ENCODE data around the gene ZNF780B. TPM values are rescaled to one million over a fixed set of nuclear protein-coding genes. Genes with fewer than 3 reads are reported as not detected.

ZNF780B gene
- total and polyA plus RNA-seq, 2 donors (not counting 1 experiment from before 2014, with no cell fraction given) = 8.5 to 57.6 TPM

DNA sequence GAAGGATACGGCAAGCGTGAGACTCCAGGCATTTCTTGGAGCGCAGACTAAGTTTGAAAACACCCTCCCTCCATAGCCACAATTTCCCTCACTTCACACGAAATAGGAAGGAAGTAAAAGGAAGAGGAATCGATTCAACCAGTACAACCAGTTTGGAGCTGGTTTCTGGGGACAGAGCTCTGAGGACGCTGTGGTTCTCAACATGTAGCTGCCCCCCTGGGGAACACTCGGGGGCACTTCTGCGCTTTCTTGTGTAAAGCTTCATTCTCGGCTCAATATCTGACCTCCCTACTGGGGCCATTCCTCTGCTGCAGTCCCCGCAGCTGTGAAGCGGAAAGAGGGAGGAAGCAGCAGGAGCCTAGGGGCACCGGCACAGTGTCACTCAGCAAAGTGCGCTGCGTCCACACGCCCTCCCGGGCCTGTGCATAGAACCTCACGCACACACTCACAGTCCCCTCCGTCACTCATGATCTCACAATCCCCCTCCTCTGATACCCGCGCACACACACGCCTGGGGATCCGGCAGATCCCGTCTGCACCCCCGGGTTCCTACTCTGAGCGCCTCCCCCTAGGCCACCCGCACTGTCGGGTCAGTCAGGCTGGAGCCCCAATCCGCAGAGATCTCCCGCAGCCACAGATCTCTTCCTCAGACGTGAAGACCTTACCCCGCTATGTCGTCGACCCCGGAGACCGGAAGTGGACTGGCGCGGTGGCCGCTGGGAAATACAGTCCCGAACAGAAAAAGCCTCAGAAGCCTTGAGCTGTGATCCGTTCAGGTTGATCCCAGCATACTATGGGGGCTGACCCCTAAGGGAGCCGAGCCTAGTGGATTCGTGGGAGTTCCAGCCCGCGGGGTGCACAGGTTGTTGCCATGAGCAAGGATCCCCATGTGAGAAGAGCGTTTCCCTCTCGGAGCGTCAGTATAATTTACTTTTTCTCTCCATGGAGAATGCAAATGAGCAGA lies 34.5 kb upstream of the ZNF780B start, which contains the start of gene ZNF780A:
ZNF780A (minus strand) TSS at position 703 of the 964 bp plus-strand sequence. CDS start 6,190 bp downstream, outside the sequence.
- Histone ChIP-seq H2AFZ (ENCODE audit: insufficient read depth, low read depth, low read length, poor library complexity, severe bottlenecking) (peak within 1 kb of the TSS; percentile 95), H3K27me3 (replicated peaks in 1 of 4; ENCODE audit: control extremely low read depth in 1 of 4, control insufficient read depth in 3 of 4, insufficient read depth in 4 of 4, low read length in 3 of 4) (peaks cover 0 to 7% (median 4%) of the 10 kb centered on the region in 4 experiments), H4K20me1 (ENCODE audit: control insufficient read depth, insufficient read depth, low read length, poor library complexity, severe bottlenecking) (no peaks in the 10 kb centered on the region), H3K79me2 (ENCODE audit: control insufficient read depth, insufficient read depth, low read length) (peaks cover 26% of the 10 kb centered on the region), H3K9ac (ENCODE audit: low read length) (peak within 1 kb of the TSS; percentile 80), H3K4me1 (ENCODE audit: control insufficient read depth in 2 of 2, insufficient read depth in 2 of 2, low read length in 2 of 2) (peaks cover 12 to 16% of the 10 kb centered on the region in 2 donors), H3K4me2 (replicated peaks; ENCODE audit: low read depth, low read length, poor library complexity, severe bottlenecking) (peak within 1 kb of the TSS; percentile 76), H3K36me3 (replicated peaks in 1 of 2; ENCODE audit: control extremely low read depth in 1 of 2, control insufficient read depth in 1 of 2, extremely low read depth in 1 of 2, insufficient read depth in 2 of 2, low read length in 1 of 2) (peaks cover 3 to 4% of the 10 kb centered on the region in 2 experiments), H3K27ac (ENCODE audit: low read length in 2 of 2) (peak within 1 kb of the TSS; percentile 79 to 86), H3K4me3 (ENCODE audit: control extremely low read depth in 1 of 5, extremely low read depth in 1 of 5, insufficient read depth in 1 of 5, low read depth in 2 of 5, low read length in 4 of 5) (peak within 1 kb of the TSS; percentile 85 to 94 (median 88)), H3K9me3 (ENCODE audit: control extremely low read depth in 1 of 3, control insufficient read depth in 2 of 3, insufficient read depth in 1 of 3, low read length in 2 of 3) (peaks cover 0 to 7% (median 0%) of the 10 kb centered on the region in 3 donors)
- intact Hi-C loops (cut with micrococcal nuclease) = loop anchor here (1.0 to 5.0 kb wide), 3 partner anchors 34 to 119 kb away; partner anchors contain the start of genes PSMC4, ZNF546 and ZNF780B
- H3K4me1 Mint-ChIP-seq = peaks cover 37% of the 10 kb centered on the region
- ATAC-seq (ENCODE audit: low read depth) = peak; percentile 88
- no peak for TF ChIP-seq EZH2 (IDR thresholded peaks at IDR 0.05; ENCODE audit: borderline replicate concordance, insufficient read depth, low read depth, low read length, poor library complexity, severe bottlenecking)
- ChIA-PET POLR2A (no interaction called here), CTCF (interaction anchor here (0.5 to 2.2 kb wide), 4 partner anchors 11 to 466 kb away, joined by 3 to 5 read pairs (median 4); partner anchors contain the start of genes ZNF546 and ZNF780B)
- peak; percentile 75 for DNase-seq
- peaks cover 21% of the 10 kb centered on the region for H3K27me3 Mint-ChIP-seq
- peaks cover 3% of the 10 kb centered on the region for H3K9me3 Mint-ChIP-seq (ENCODE audit: insufficient read depth)
- H3K27ac Mint-ChIP-seq = peak within 1 kb of the TSS; percentile 99
- peak within 1 kb of the TSS; percentile 99 for H3K4me3 Mint-ChIP-seq
- 0% methylated on average over 35 of the region's 47 CpGs for WGBS (ENCODE audit: insufficient coverage)

DNA sequence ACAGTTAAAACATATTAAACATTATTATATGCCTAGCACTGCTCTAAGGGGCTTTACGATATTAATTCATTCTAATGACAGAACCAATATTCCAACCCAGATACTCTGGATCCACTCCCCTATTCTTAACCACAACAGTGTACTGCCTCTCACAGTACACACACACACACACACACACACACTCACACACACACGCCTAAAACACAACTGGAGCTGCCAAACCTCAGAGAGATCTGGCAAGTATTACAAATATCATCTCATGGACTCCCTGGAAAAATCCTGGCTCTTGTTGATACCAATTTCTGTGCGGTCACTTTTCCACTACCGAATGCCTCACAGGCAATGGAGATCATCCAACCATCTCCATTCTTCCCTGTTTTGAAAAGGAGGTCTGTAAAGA lies 33.4 kb upstream of the ZNF780B start:
- H3K4me3 Mint-ChIP-seq = peak overlapping the region; percentile 99
- Histone ChIP-seq H3K4me2 (replicated peaks; ENCODE audit: low read depth, low read length, poor library complexity, severe bottlenecking) (peak overlapping the region; percentile 76), H3K4me1 (ENCODE audit: control insufficient read depth in 2 of 2, insufficient read depth in 2 of 2, low read length in 2 of 2) (peaks cover 12 to 16% of the 10 kb centered on the region in 2 donors), H3K4me3 (ENCODE audit: control extremely low read depth in 1 of 5, extremely low read depth in 1 of 5, insufficient read depth in 1 of 5, low read depth in 2 of 5, low read length in 4 of 5) (peak overlapping the region in 2 of 5 experiments; percentile 85 to 86), H4K20me1 (ENCODE audit: control insufficient read depth, insufficient read depth, low read length, poor library complexity, severe bottlenecking) (no peaks in the 10 kb centered on the region), H3K27me3 (replicated peaks in 1 of 4; ENCODE audit: control extremely low read depth in 1 of 4, control insufficient read depth in 3 of 4, insufficient read depth in 4 of 4, low read length in 3 of 4) (peaks cover 0 to 6% (median 0%) of the 10 kb centered on the region in 4 experiments), H3K9ac (ENCODE audit: low read length) (peak overlapping the region; percentile 80), H2AFZ (ENCODE audit: insufficient read depth, low read depth, low read length, poor library complexity, severe bottlenecking) (peak overlapping the region; percentile 95), H3K27ac (ENCODE audit: low read length in 2 of 2) (peak overlapping the region in 1 of 2 donors; percentile 86), H3K79me2 (ENCODE audit: control insufficient read depth, insufficient read depth, low read length) (peaks cover 26% of the 10 kb centered on the region), H3K36me3 (replicated peaks in 1 of 2; ENCODE audit: control extremely low read depth in 1 of 2, control insufficient read depth in 1 of 2, extremely low read depth in 1 of 2, insufficient read depth in 2 of 2, low read length in 1 of 2) (peaks cover 4 to 5% of the 10 kb centered on the region in 2 experiments), H3K9me3 (ENCODE audit: control extremely low read depth in 1 of 3, control insufficient read depth in 2 of 3, insufficient read depth in 1 of 3, low read length in 2 of 3) (no peaks in the 10 kb centered on the region)
- ChIA-PET CTCF (interaction anchor here (2.2 kb wide), 1 partner anchor 10 kb away, joined by 5 read pairs; no protein-coding TSS in a partner anchor), POLR2A (interaction anchor here (0.5 to 0.6 kb wide), 2 partner anchors 33 to 101 kb away, joined by 4 to 5 read pairs; no protein-coding TSS in a partner anchor)
- peaks cover 37% of the 10 kb centered on the region for H3K4me1 Mint-ChIP-seq
- intact Hi-C loops (cut with micrococcal nuclease) = no loop called here
- no peak for DNase-seq
- no peak for ATAC-seq (ENCODE audit: low read depth)
- peaks cover 3% of the 10 kb centered on the region for H3K9me3 Mint-ChIP-seq (ENCODE audit: insufficient read depth)
- H3K27ac Mint-ChIP-seq = peak overlapping the region; percentile 99
- 79% methylated on average over 2 of the region's 4 CpGs for WGBS (ENCODE audit: insufficient coverage)
- peaks cover 10% of the 10 kb centered on the region for H3K27me3 Mint-ChIP-seq
- TF ChIP-seq EZH2 (IDR thresholded peaks at IDR 0.05; ENCODE audit: borderline replicate concordance, insufficient read depth, low read depth, low read length, poor library complexity, severe bottlenecking) = no peak
- TF ChIP-seq, protein P1, sequence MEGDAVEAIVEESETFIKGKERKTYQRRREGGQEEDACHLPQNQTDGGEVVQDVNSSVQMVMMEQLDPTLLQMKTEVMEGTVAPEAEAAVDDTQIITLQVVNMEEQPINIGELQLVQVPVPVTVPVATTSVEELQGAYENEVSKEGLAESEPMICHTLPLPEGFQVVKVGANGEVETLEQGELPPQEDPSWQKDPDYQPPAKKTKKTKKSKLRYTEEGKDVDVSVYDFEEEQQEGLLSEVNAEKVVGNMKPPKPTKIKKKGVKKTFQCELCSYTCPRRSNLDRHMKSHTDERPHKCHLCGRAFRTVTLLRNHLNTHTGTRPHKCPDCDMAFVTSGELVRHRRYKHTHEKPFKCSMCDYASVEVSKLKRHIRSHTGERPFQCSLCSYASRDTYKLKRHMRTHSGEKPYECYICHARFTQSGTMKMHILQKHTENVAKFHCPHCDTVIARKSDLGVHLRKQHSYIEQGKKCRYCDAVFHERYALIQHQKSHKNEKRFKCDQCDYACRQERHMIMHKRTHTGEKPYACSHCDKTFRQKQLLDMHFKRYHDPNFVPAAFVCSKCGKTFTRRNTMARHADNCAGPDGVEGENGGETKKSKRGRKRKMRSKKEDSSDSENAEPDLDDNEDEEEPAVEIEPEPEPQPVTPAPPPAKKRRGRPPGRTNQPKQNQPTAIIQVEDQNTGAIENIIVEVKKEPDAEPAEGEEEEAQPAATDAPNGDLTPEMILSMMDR (IDR thresholded peaks at IDR 0.05) = no peak

Measured in B cell (primary cell).